HFFc6 (cell line): ENCODE data around the gene FAM83G. TPM values are rescaled to one million over a fixed set of nuclear protein-coding genes. Genes with fewer than 3 reads are reported as not detected.
A peak's percentile ranks its signal among the peaks of the same experiment; 100 is the strongest.
"Not testable (repeated sequence)": the region's sequence is repeated elsewhere in the genome, so short reads cannot be mapped to it uniquely, and the experiment has no call there.

Experiments
- DNase-seq: peaks from one replicate; pipeline ENCODE4 v3.0.0-alpha.2; 2018
- H3K27ac Mint-ChIP-seq: 2 replicates; pipeline ENCODE4 v1.8.0; 2020; ENCODE audit warnings: mild to moderate bottlenecking, mixed read lengths
- H3K27me3 Mint-ChIP-seq: 2 replicates; pipeline ENCODE4 v1.8.0; 2021; ENCODE audit warnings: mild to moderate bottlenecking, moderate library complexity, mixed read lengths; ENCODE audit not compliant: insufficient read depth
- H3K36me3 Mint-ChIP-seq: 2 replicates; pipeline ENCODE4 v1.8.0; 2021; ENCODE audit warnings: low read depth, mixed read lengths
- H3K4me1 Mint-ChIP-seq: 2 replicates; pipeline ENCODE4 v1.8.0; 2020; ENCODE audit warnings: low read depth, mixed read lengths
- H3K4me3 Mint-ChIP-seq: 2 replicates; pipeline ENCODE4 v1.8.0; 2020; ENCODE audit warnings: mild to moderate bottlenecking, moderate library complexity, mixed read lengths
- H3K9me3 Mint-ChIP-seq: 2 replicates; pipeline ENCODE4 v1.8.0; 2020; ENCODE audit warnings: mild to moderate bottlenecking, mixed read lengths
- CTCF ChIP-seq: fragments of 200-600 bp; sonication (generic); IDR thresholded peaks from 2 replicates; pipeline ENCODE4 v1.5.0; 2021; ENCODE audit warnings: antibody characterized with exemption, mild to moderate bottlenecking
- total RNA-seq, 6 experiments: library from RNA; stranded (reverse); fragmentation: NEBNext Ultra II Directional; extraction: Animal tissue kit (Norgen Biotek cat#: 25700); gene quantifications; 2 replicates in 1 of 6; 3 replicates in 5 of 6; pipeline ENCODE4 v1.2.3, GENCODE V29; 2021

FAM83G gene
- total RNA-seq, 6 experiments from 2014 or later: 21.0 to 24.0 (median 21.7) TPM

GRCh38 chr17:19032377-19032988, 27.9 kb upstream of the FAM83G start:
- not testable (repeated sequence) for H3K36me3 Mint-ChIP-seq, H3K4me1 Mint-ChIP-seq, H3K27ac Mint-ChIP-seq, DNase-seq, H3K9me3 Mint-ChIP-seq, H3K27me3 Mint-ChIP-seq, H3K4me3 Mint-ChIP-seq

GRCh38 chr17:19031729-19032128, 27.2 kb upstream of the FAM83G start:
- not testable (repeated sequence) for H3K36me3 Mint-ChIP-seq, H3K27me3 Mint-ChIP-seq, H3K4me3 Mint-ChIP-seq, H3K4me1 Mint-ChIP-seq, H3K9me3 Mint-ChIP-seq
- peak; percentile 53 for DNase-seq
- H3K27ac Mint-ChIP-seq: 0 out of 2 replicates have a peak overlapping the region, but pooled peaks have one; percentile 29
- TF ChIP-seq CTCF: peak; percentile 64

- not testable (repeated sequence) for H3K27me3 Mint-ChIP-seq, DNase-seq, H3K4me1 Mint-ChIP-seq, H3K27ac Mint-ChIP-seq, H3K4me3 Mint-ChIP-seq, H3K9me3 Mint-ChIP-seq, H3K36me3 Mint-ChIP-seq
Measured at GRCh38 chr17:19030771-19031449, 26.3 kb upstream of the FAM83G start.

- H3K9me3 Mint-ChIP-seq, H3K36me3 Mint-ChIP-seq, H3K27me3 Mint-ChIP-seq, H3K4me1 Mint-ChIP-seq: not testable (repeated sequence)
- Mint-ChIP-seq H3K4me3 (peak overlapping the region; percentile 20; the same call in 1 of the 2 replicates), H3K27ac (peak overlapping the region; percentile 87)
- DNase-seq: peak; percentile 69
Measured at GRCh38 chr17:19029740-19030139, 25.2 kb upstream of the FAM83G start.

GRCh38 chr17:19028671-19029070, 24.1 kb upstream of the FAM83G start:
- H3K9me3 Mint-ChIP-seq, H3K4me3 Mint-ChIP-seq, DNase-seq, H3K27ac Mint-ChIP-seq, H3K36me3 Mint-ChIP-seq, H3K27me3 Mint-ChIP-seq: not testable (repeated sequence)
- H3K4me1 Mint-ChIP-seq: peaks cover 14% of the 10 kb centered on the region

GRCh38 chr17:19024101-19025078, 19.8 kb upstream of the FAM83G start:
- Mint-ChIP-seq H3K4me3 (no peak overlapping the region; the same call in 1 of the 2 replicates), H3K36me3 (no peaks in the 10 kb centered on the region), H3K9me3 (no peaks in the 10 kb centered on the region), H3K27ac (peak overlapping the region; percentile 48), H3K27me3 (no peaks in the 10 kb centered on the region; the same call in 1 of the 2 replicates), H3K4me1 (peaks cover 9% of the 10 kb centered on the region)
- peak; percentile 64 for DNase-seq
- no peak for TF ChIP-seq CTCF

- no peaks in the 10 kb centered on the region; the same call in 1 of the 2 replicates for H3K27me3 Mint-ChIP-seq
- no peak overlapping the region for H3K27ac Mint-ChIP-seq
- no peak overlapping the region for H3K4me3 Mint-ChIP-seq
- no peak for TF ChIP-seq CTCF
- peaks cover 9% of the 10 kb centered on the region for H3K4me1 Mint-ChIP-seq
- no peaks in the 10 kb centered on the region for H3K36me3 Mint-ChIP-seq
- DNase-seq: no peak
- H3K9me3 Mint-ChIP-seq: no peaks in the 10 kb centered on the region
Measured at GRCh38 chr17:19023209-19023999, 18.8 kb upstream of the FAM83G start.
